ENCODE data around the gene FRG2. TPM values are rescaled to one million over a fixed set of nuclear protein-coding genes. Genes with fewer than 3 reads are reported as not detected.

Gene FRG2
- total and polyA plus RNA-seq, 2 donors (not counting 3 experiments of a cell fraction or from before 2014, with no cell fraction given), result not detected

DNA sequence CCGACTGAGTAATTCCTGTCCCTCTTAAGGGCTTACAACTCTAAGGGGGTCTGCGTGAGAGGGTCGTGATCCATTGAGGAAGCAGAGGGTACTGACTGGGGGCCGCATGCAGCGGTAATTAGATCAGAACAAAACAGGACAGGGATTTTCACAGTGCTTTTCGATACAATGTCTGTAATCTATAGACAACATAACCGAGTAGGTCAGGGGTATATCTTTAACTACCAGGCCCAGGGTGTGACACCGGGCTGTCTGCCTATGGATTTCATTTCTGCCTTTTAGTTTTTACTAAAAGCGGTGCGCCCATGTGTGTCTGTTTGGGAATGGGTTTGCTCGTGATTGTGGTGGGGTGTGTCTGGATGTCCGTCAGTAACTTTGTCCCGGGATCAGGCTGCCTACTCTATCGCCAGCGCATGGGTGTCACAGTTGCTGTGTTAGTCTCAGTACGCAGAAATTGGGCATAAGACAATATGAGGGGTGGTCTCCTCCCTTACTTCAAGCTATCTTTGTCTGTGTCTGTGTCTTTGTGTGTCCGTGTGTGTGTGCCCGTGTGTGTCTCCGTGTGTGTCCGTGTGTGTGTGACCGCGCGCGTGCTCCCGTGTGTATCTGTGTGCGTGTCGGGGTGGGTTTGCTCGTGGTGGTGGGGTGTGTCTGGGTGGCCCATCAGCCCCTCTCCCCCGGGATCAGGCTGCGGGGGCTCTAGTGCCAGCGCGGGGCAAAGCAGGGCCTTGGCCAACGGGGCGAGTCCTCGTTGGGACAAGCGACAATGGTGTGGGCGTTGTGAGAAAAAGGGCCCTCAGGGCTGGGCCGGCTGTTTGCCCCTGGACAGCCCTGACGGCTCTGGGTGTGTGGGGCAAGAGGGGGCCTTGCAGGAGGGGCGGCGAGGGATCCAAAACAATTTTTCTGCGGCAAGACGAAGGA is 10.4 kb downstream of the FRG2 start:
- no peak for FAIRE-seq
- H3K9ac ChIP-seq (replicated peaks; ENCODE audit: extremely low read depth, insufficient read depth, low read length), result no peak overlapping the region
- H3K4me3 ChIP-seq (replicated peaks in 1 of 3; ENCODE audit: insufficient read depth in 1 of 3, low read depth in 1 of 3, low read length in 3 of 3), result no peak overlapping the region
- no peak for DNase-seq (ENCODE audit: low read depth, low spot score)
- dilution Hi-C loops (cut with MboI; ENCODE audit: extremely low pct_ligation_motif_present, low sequenced_read_pairs), result no loop called here
- no peaks in the 10 kb centered on the region for H3K36me3 ChIP-seq (ENCODE audit: control insufficient read depth in 2 of 2, extremely low read depth in 1 of 2, insufficient read depth in 2 of 2, low read length in 2 of 2)
- ChIA-PET CTCF (no interaction called here), POLR2A (no interaction called here)
- intact Hi-C loops (cut with micrococcal nuclease), result no loop called here
- H3K4me2 ChIP-seq (ENCODE audit: insufficient read depth, low read length), result no peak overlapping the region
- BruUV-seq (replicated peaks), result no TSS peak
- no peaks in the 10 kb centered on the region for H3K9me3 ChIP-seq (replicated peaks; ENCODE audit: control insufficient read depth, insufficient read depth, low read length)
- H3K79me2 ChIP-seq (ENCODE audit: control insufficient read depth, insufficient read depth, low read length), result no peaks in the 10 kb centered on the region
- H2AFZ ChIP-seq (ENCODE audit: low read depth, low read length), result no peak overlapping the region
- H3K4me1 ChIP-seq (ENCODE audit: control insufficient read depth, extremely low read depth, insufficient read depth, low read length), result no peaks in the 10 kb centered on the region
- TF ChIP-seq JUN (IDR thresholded peaks at IDR 0.05; ENCODE audit: borderline replicate concordance, insufficient read depth, insufficient read length, low read depth), result no peak
- peak; percentile 4 for TF ChIP-seq EZH2 (IDR thresholded peaks at IDR 0.05; ENCODE audit: borderline replicate concordance, low read depth, low read length, severe bottlenecking)
- H4K20me1 ChIP-seq (replicated peaks; ENCODE audit: control insufficient read depth, extremely low read depth, insufficient read depth, low read length), result no peaks in the 10 kb centered on the region
- no peaks in the 10 kb centered on the region for H3K9me1 ChIP-seq (replicated peaks; ENCODE audit: control insufficient read depth, extremely low read depth, insufficient read depth, low read length)
- peaks cover 21 to 71% of the 10 kb centered on the region in 2 experiments for H3K27me3 ChIP-seq (ENCODE audit: control insufficient read depth in 2 of 2, insufficient read depth in 2 of 2, low read length in 2 of 2)
- H3K27ac ChIP-seq (ENCODE audit: insufficient read depth, low read depth, low read length), result no peak overlapping the region

DNA sequence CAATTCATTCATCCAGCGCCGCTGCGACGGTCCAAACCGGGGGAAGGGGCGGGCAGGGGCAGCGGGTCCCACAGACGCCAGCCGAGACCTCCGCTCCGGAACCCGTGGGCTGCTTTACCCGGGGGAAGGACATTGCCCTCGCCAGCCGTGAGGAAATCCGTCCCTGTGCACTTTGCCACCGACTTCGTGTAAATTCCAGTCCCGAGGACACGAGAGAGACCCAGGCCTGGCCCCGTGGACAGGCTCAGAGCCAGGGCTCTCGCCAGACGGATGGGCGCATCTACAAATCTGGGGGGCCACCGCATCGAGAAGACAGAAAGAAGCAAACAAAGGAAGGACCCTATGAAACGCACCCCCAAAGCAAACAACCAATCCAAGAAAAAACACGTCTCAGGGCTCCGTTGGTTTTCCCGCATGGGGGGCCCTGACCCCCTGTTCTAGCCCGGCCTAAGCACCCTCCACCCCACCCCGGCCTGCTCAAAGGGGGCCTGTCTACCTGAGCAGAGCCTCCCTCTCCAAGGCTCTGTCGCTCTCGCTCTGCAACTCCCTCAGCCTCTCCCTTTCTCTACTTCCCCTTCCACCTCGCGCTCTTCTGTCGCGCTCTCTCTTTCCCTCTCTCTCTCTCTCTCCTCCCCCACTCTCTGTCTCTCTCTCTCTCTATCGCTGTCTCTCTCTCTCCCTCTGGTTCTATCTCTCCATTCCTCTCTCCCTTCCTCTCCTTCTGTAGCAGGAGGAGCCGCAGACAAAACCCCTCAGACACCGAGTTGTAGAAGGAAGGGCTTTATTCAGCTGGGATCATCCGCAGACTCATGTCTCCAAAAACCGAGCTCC is 11.3 kb downstream of the FRG2 start:
- Histone ChIP-seq H3K36me3 (ENCODE audit: control insufficient read depth in 2 of 2, extremely low read depth in 1 of 2, insufficient read depth in 2 of 2, low read length in 2 of 2) (no peaks in the 10 kb centered on the region), H3K4me2 (ENCODE audit: insufficient read depth, low read length) (no peak overlapping the region), H3K79me2 (ENCODE audit: control insufficient read depth, insufficient read depth, low read length) (no peaks in the 10 kb centered on the region), H3K4me1 (ENCODE audit: control insufficient read depth, extremely low read depth, insufficient read depth, low read length) (no peaks in the 10 kb centered on the region), H3K9ac (replicated peaks; ENCODE audit: extremely low read depth, insufficient read depth, low read length) (no peak overlapping the region), H4K20me1 (replicated peaks; ENCODE audit: control insufficient read depth, extremely low read depth, insufficient read depth, low read length) (no peaks in the 10 kb centered on the region), H3K4me3 (replicated peaks in 1 of 3; ENCODE audit: insufficient read depth in 1 of 3, low read depth in 1 of 3, low read length in 3 of 3) (no peak overlapping the region), H3K9me1 (replicated peaks; ENCODE audit: control insufficient read depth, extremely low read depth, insufficient read depth, low read length) (no peaks in the 10 kb centered on the region), H3K27me3 (ENCODE audit: control insufficient read depth in 2 of 2, insufficient read depth in 2 of 2, low read length in 2 of 2) (peaks cover 20 to 64% of the 10 kb centered on the region in 2 experiments), H2AFZ (ENCODE audit: low read depth, low read length) (no peak overlapping the region), H3K27ac (ENCODE audit: insufficient read depth, low read depth, low read length) (no peak overlapping the region), H3K9me3 (replicated peaks; ENCODE audit: control insufficient read depth, insufficient read depth, low read length) (no peaks in the 10 kb centered on the region)
- no peak for DNase-seq (ENCODE audit: low read depth, low spot score)
- no peak for TF ChIP-seq POLR2AphosphoS5 (IDR thresholded peaks at IDR 0.05; ENCODE audit: insufficient read depth, low read depth, low read length)
- no peak for TF ChIP-seq MAX (IDR thresholded peaks at IDR 0.05; ENCODE audit: insufficient read depth, insufficient read length)
- TF ChIP-seq EZH2 (IDR thresholded peaks at IDR 0.05; ENCODE audit: borderline replicate concordance, low read depth, low read length, severe bottlenecking), result peak; percentile 69
- TF ChIP-seq FOS (IDR thresholded peaks at IDR 0.05; ENCODE audit: borderline replicate concordance, insufficient read depth, low read length), result no peak
- no peak for TF ChIP-seq MYC (IDR thresholded peaks at IDR 0.05; ENCODE audit: low read depth, low read length)
- ChIA-PET POLR2A (no interaction called here), CTCF (no interaction called here)
- no peak for FAIRE-seq
- intact Hi-C loops (cut with micrococcal nuclease) (no loop called here), dilution Hi-C loops (cut with MboI; ENCODE audit: extremely low pct_ligation_motif_present, low sequenced_read_pairs) (no loop called here)
- no TSS peak for BruUV-seq (replicated peaks)
